ENCODE measurements around the gene CXorf51A.
"Not testable (repeated sequence)": the region's sequence is repeated elsewhere in the genome, so short reads cannot be mapped to it uniquely, and the experiment has no call there.

The CXorf51A gene

DNA sequence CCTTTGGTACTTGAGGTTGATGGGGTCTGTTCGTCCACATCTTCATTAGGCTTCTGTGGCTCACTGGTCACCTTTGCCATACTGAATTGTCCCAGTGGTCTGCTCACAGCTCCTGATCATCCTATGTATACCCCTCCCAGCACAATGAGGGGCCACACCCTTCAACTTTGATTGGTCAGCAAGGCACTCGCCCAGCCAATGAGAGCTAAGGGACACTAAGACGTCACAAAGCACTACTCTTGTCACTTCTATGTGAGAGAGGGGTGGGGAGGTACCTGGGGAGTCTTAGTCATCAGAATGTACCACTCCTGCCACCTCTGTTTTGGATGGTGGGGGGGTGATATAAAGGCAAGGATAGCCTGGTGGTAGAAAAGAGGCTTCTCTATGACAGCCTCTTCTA is at the start of gene CXorf51A:
TSS of gene CXorf51A (minus strand) at position 101 of the 400 bp plus-strand sequence. CDS start at position 80, 21 bp downstream.
- not testable (repeated sequence) for DNase-seq (ENCODE audit: low read depth)

DNA sequence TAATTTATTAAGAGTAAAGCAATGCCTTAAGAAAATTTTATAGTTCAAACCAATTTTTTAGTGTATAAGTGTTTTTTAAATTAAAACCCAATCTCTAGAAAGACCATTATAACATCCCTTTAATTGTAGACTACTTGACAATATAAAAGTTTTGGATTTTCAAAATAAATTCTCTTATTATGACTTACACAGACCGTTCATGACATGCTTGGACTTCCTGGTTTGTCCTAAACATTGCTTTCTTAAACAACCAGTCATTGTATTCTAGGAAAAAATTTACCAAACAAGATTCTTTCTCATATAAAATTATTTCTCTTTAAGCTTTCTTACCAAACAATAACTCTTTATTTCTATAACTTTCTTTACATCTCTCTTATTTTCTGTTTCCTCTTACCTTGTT is 49.0 kb upstream of the CXorf51A start:
- no peak for DNase-seq (ENCODE audit: low read depth)

DNA sequence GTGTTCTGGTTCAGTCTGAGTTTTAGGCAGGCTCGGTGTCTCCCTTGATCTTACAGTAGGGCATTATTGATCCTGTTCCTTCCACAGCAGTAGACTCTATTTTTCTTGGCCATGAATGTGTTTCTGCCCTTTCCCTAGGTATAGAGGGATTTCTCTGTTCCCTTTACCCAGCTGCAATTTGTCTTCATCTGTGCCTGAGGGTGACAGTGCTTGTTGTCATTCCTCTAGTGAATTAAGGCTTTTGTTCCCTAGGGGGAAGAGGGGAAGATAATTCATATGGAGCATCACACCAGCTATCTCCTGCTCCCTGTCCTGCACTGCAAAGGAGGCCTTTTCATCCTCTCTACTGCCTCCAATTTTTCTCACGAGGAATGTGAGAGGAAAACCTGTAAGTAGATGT is 39.7 kb upstream of the CXorf51A start:
- DNase-seq (ENCODE audit: low read depth), result no peak

DNA sequence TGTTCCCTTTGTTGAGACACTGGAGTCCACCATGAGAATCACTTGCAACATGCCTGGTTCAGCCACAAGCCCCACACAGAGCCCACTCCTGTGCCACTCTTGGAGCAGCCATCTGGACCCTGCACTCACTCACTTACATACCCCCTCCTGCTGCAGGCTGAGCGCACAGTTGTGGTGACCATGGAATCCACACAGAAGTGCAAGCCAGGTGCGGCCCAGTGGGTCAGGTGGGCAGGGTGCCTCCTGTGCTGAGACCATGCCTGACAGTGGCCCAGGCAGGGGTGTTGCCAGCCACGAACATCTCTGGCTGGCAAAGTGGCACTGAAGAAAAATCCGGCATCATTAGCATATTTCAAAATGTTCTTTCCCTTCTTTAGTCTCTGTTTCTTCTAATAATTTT is 17.4 kb upstream of the CXorf51A start:
- DNase-seq (ENCODE audit: low read depth), result no peak

- DNase-seq (ENCODE audit: low read depth), result not testable (repeated sequence)
Measured at GRCh38 chrX:146809471-146809870, 5.1 kb downstream of the CXorf51A start, which contains the start of gene CXorf51B. TSS of gene CXorf51B (plus strand) at chrX:146809771. CDS start at chrX:146809792, 21 bp downstream.

All from GM04504 (cell line).